Measurements from ENCODE around the gene SOCS3.
"Not testable (repeated sequence)": the region's sequence is repeated elsewhere in the genome, so short reads cannot be mapped to it uniquely, and the experiment has no call there.

The SOCS3 gene

GRCh38 chr17:78345172-78345571 is 14.7 kb downstream of the SOCS3 start:
- DNase-seq (ENCODE audit: insufficient read length, low spot score): no peak
- TF ChIP-seq POLR2A (IDR thresholded peaks at IDR 0.05; ENCODE audit: low read depth, low read length): no peak
- FAIRE-seq: no peak

- no peak for TF ChIP-seq POLR2A (IDR thresholded peaks at IDR 0.05; ENCODE audit: low read depth, low read length)
- DNase-seq (ENCODE audit: insufficient read length, low spot score): no peak
- no peak for FAIRE-seq
Measured at GRCh38 chr17:78344666-78345065, 15.2 kb downstream of the SOCS3 start.

GRCh38 chr17:78343543-78344201 is 16.2 kb downstream of the SOCS3 start:
- peak; percentile 36 for DNase-seq (ENCODE audit: insufficient read length, low spot score)
- peak; percentile 16; the same call in 1 of the 2 replicates for TF ChIP-seq POLR2A (IDR thresholded peaks at IDR 0.05; ENCODE audit: low read depth, low read length)
- FAIRE-seq: no peak

GRCh38 chr17:78343187-78343542 is 16.7 kb downstream of the SOCS3 start:
- TF ChIP-seq POLR2A (IDR thresholded peaks at IDR 0.05; ENCODE audit: low read depth, low read length): peak; percentile 38; the same call in 1 of the 2 replicates
- peak; percentile 89 for DNase-seq (ENCODE audit: insufficient read length, low spot score)
- FAIRE-seq: no peak

GRCh38 chr17:78342449-78343186 is 17.3 kb downstream of the SOCS3 start:
- DNase-seq (ENCODE audit: insufficient read length, low spot score): peak; percentile 86
- TF ChIP-seq POLR2A (IDR thresholded peaks at IDR 0.05; ENCODE audit: low read depth, low read length): no peak
- no peak for FAIRE-seq

GRCh38 chr17:78341559-78342448 is 18.1 kb downstream of the SOCS3 start:
- TF ChIP-seq POLR2A (IDR thresholded peaks at IDR 0.05; ENCODE audit: low read depth, low read length): peak; percentile 63
- peak; percentile 65 for DNase-seq (ENCODE audit: insufficient read length, low spot score)
- no peak for FAIRE-seq

GRCh38 chr17:78340183-78340955 is 19.5 kb downstream of the SOCS3 start:
- no peak for TF ChIP-seq POLR2A (IDR thresholded peaks at IDR 0.05; ENCODE audit: low read depth, low read length)
- DNase-seq (ENCODE audit: insufficient read length, low spot score) (no peak), FAIRE-seq (no peak)

GRCh38 chr17:78338486-78339259 is 21.2 kb downstream of the SOCS3 start:
- DNase-seq (ENCODE audit: insufficient read length, low spot score): no peak
- FAIRE-seq: no peak
- TF ChIP-seq POLR2A (IDR thresholded peaks at IDR 0.05; ENCODE audit: low read depth, low read length): no peak

GRCh38 chr17:78337244-78338109 is 22.4 kb downstream of the SOCS3 start:
- DNase-seq (ENCODE audit: insufficient read length, low spot score) (no peak), FAIRE-seq (no peak)
- no peak for TF ChIP-seq POLR2A (IDR thresholded peaks at IDR 0.05; ENCODE audit: low read depth, low read length)

GRCh38 chr17:78335209-78335608 is 24.7 kb downstream of the SOCS3 start:
- no peak for TF ChIP-seq POLR2A (IDR thresholded peaks at IDR 0.05; ENCODE audit: low read depth, low read length)

GRCh38 chr17:78332991-78333390 is 26.9 kb downstream of the SOCS3 start:
- TF ChIP-seq POLR2A (IDR thresholded peaks at IDR 0.05; ENCODE audit: low read depth, low read length): no peak
- DNase-seq (ENCODE audit: insufficient read length, low spot score): no peak
- no peak for FAIRE-seq

More at GRCh38 chr17:78335209-78335608, 24.7 kb downstream of the SOCS3 start:
- DNase-seq (ENCODE audit: insufficient read length, low spot score): no peak
- FAIRE-seq: no peak

GRCh38 chr17:78331355-78331754 is 28.5 kb downstream of the SOCS3 start:
- not testable (repeated sequence) for DNase-seq (ENCODE audit: insufficient read length, low spot score); FAIRE-seq
